Astrocyte (in vitro differentiated cells and primary cell): Measurements from ENCODE around the gene SRSF12. TPM values are rescaled to one million over a fixed set of nuclear protein-coding genes. Genes with fewer than 3 reads are reported as not detected.

Source experiments
- DNase-seq: peaks from one replicate; pipeline ENCODE4 v3.0.0-alpha.2; 2010; ENCODE audit warnings: low read depth
- FAIRE-seq: peaks from 2 replicates; lab custom pipeline; 2011; peaks lifted over from hg19 to GRCh38; lab: Jason Lieb, UNC
- H2AFZ ChIP-seq: 2 replicates; pipeline ENCODE4 v1.6.0; 2012; ENCODE audit warnings: low read depth, low read length, inconsistent platforms
- H3K27ac ChIP-seq: 2 replicates; pipeline ENCODE4 v1.5.1; 2011; ENCODE audit warnings: low read depth, low read length, inconsistent platforms
- H3K27me3 ChIP-seq: 2 replicates; pipeline ENCODE4 v1.6.0; 2011; ENCODE audit warnings: low read length, inconsistent platforms; ENCODE audit not compliant: insufficient read depth
- H3K36me3 ChIP-seq: 2 replicates; pipeline ENCODE4 v1.5.1; 2011; ENCODE audit warnings: low read length, inconsistent platforms; ENCODE audit not compliant: insufficient read depth
- H3K4me1 ChIP-seq: 2 replicates; pipeline ENCODE4 v1.5.1; 2011; ENCODE audit warnings: low read length, inconsistent platforms; ENCODE audit not compliant: insufficient read depth
- H3K4me2 ChIP-seq: 2 replicates; pipeline ENCODE4 v1.6.0; 2012; ENCODE audit warnings: low read length, inconsistent platforms
- H3K4me3 ChIP-seq: 2 replicates; pipeline ENCODE4 v1.5.1; 2011; ENCODE audit warnings: low read depth, mild to moderate bottlenecking, low read length, inconsistent platforms; ENCODE audit not compliant: insufficient read depth
- H3K79me2 ChIP-seq: 2 replicates; pipeline ENCODE4 v1.6.0; 2012; ENCODE audit warnings: mild to moderate bottlenecking, low read length, inconsistent platforms; ENCODE audit not compliant: insufficient read depth
- H3K9ac ChIP-seq: 2 replicates; pipeline ENCODE4 v1.6.0; 2012; ENCODE audit warnings: mild to moderate bottlenecking, low read length, inconsistent platforms
- H3K9me3 ChIP-seq: 2 replicates; pipeline ENCODE4 v1.5.1; 2012; ENCODE audit warnings: low read depth, mild to moderate bottlenecking, low read length, inconsistent platforms; ENCODE audit not compliant: insufficient read depth
- H4K20me1 ChIP-seq: 2 replicates; pipeline ENCODE4 v1.6.0; 2012; ENCODE audit warnings: low read length, inconsistent platforms; ENCODE audit not compliant: insufficient read depth
- H3K27ac Mint-ChIP-seq: one replicate; pipeline ENCODE4 v1.8.0; 2021; ENCODE audit warnings: mild to moderate bottlenecking, mixed read lengths; ENCODE audit not compliant: unreplicated experiment
- H3K27me3 Mint-ChIP-seq: one replicate; pipeline ENCODE4 v1.8.0; 2021; ENCODE audit warnings: low read depth, mixed read lengths; ENCODE audit not compliant: unreplicated experiment
- H3K36me3 Mint-ChIP-seq: one replicate; pipeline ENCODE4 v1.8.0; 2021; ENCODE audit warnings: low read depth, mixed read lengths; ENCODE audit not compliant: unreplicated experiment
- H3K4me1 Mint-ChIP-seq: one replicate; pipeline ENCODE4 v1.8.0; 2021; ENCODE audit warnings: low read depth, mixed read lengths; ENCODE audit not compliant: unreplicated experiment
- H3K4me3 Mint-ChIP-seq: one replicate; pipeline ENCODE4 v1.8.0; 2021; ENCODE audit warnings: mild to moderate bottlenecking, moderate library complexity, mixed read lengths; ENCODE audit not compliant: unreplicated experiment
- H3K9me3 Mint-ChIP-seq: one replicate; pipeline ENCODE4 v1.8.0; 2021; ENCODE audit warnings: mild to moderate bottlenecking, mixed read lengths; ENCODE audit not compliant: unreplicated experiment
- CTCF ChIP-seq: IDR thresholded peaks from 2 replicates; pipeline ENCODE4 v1.5.1; 2011; ENCODE audit warnings: low read depth, mild to moderate bottlenecking, inconsistent platforms, low read length, moderate library complexity; ENCODE audit not compliant: insufficient read depth
- EZH2 ChIP-seq: IDR thresholded peaks from 2 replicates; pipeline ENCODE4 v1.6.1; 2012; ENCODE audit warnings: mild to moderate bottlenecking, low read length, inconsistent platforms; ENCODE audit not compliant: insufficient read depth
- total RNA-seq: library from RNA; stranded (reverse); gene quantifications from 2 replicates; pipeline ENCODE4 v1.2.1, GENCODE V29; 2021

SRSF12 gene
- total RNA-seq, 1 donor from 2014 or later: 9.2 TPM

GRCh38 chr6:89122625-89123024 lies 4.8 kb upstream of the SRSF12 start:
- H4K20me1 ChIP-seq: no peaks in the 10 kb centered on the region
- H3K36me3 Mint-ChIP-seq: no peaks in the 10 kb centered on the region
- H3K27ac Mint-ChIP-seq: no peak overlapping the region
- H3K4me2 ChIP-seq: no peak overlapping the region
- DNase-seq (no peak), FAIRE-seq (no peak)
- H3K4me3 Mint-ChIP-seq: no peak overlapping the region
- no peaks in the 10 kb centered on the region for H3K79me2 ChIP-seq
- no peak overlapping the region for H2AFZ ChIP-seq
- H3K36me3 ChIP-seq: no peaks in the 10 kb centered on the region
- no peaks in the 10 kb centered on the region for H3K4me1 ChIP-seq
- H3K27me3 ChIP-seq: no peaks in the 10 kb centered on the region
- H3K4me3 ChIP-seq: no peak overlapping the region
- TF ChIP-seq EZH2 (no peak), CTCF (peak; percentile 45)
- H3K9ac ChIP-seq: no peak overlapping the region
- H3K27ac ChIP-seq: no peak overlapping the region
- H3K27me3 Mint-ChIP-seq: no peaks in the 10 kb centered on the region
- H3K9me3 Mint-ChIP-seq: no peaks in the 10 kb centered on the region
- H3K9me3 ChIP-seq: no peaks in the 10 kb centered on the region
- H3K4me1 Mint-ChIP-seq: peaks cover 4% of the 10 kb centered on the region

GRCh38 chr6:89121934-89122333 lies 4.1 kb upstream of the SRSF12 start:
- Mint-ChIP-seq H3K36me3 (no peaks in the 10 kb centered on the region), H3K27ac (peak overlapping the region; percentile 24), H3K27me3 (no peaks in the 10 kb centered on the region), H3K9me3 (no peaks in the 10 kb centered on the region), H3K4me3 (no peak overlapping the region), H3K4me1 (peaks cover 4% of the 10 kb centered on the region)
- Histone ChIP-seq H4K20me1 (no peaks in the 10 kb centered on the region), H3K4me1 (peaks cover 4% of the 10 kb centered on the region), H3K79me2 (no peaks in the 10 kb centered on the region), H3K27ac (no peak overlapping the region), H3K9me3 (no peaks in the 10 kb centered on the region), H3K9ac (no peak overlapping the region), H3K27me3 (no peaks in the 10 kb centered on the region), H3K4me2 (no peak overlapping the region), H3K36me3 (no peaks in the 10 kb centered on the region), H3K4me3 (no peak overlapping the region), H2AFZ (no peak overlapping the region)
- TF ChIP-seq CTCF: no peak
- TF ChIP-seq EZH2: no peak
- FAIRE-seq (no peak), DNase-seq (no peak)

- H3K79me2 ChIP-seq: no peaks in the 10 kb centered on the region
- H2AFZ ChIP-seq: no peak overlapping the region
- peak; percentile 31 for DNase-seq
- H3K9me3 Mint-ChIP-seq: no peaks in the 10 kb centered on the region
- TF ChIP-seq EZH2: no peak
- TF ChIP-seq CTCF: no peak
- peaks cover 5% of the 10 kb centered on the region for H3K4me1 Mint-ChIP-seq
- H4K20me1 ChIP-seq: no peaks in the 10 kb centered on the region
- no peaks in the 10 kb centered on the region for H3K36me3 ChIP-seq
- H3K27me3 Mint-ChIP-seq: no peaks in the 10 kb centered on the region
- H3K36me3 Mint-ChIP-seq: no peaks in the 10 kb centered on the region
- H3K4me1 ChIP-seq: peaks cover 4% of the 10 kb centered on the region
- H3K4me2 ChIP-seq: no peak overlapping the region
- H3K4me3 Mint-ChIP-seq: no peak overlapping the region
- H3K27me3 ChIP-seq: no peaks in the 10 kb centered on the region
- no peak overlapping the region for H3K4me3 ChIP-seq
- no peak overlapping the region for H3K9ac ChIP-seq
- no peak for FAIRE-seq
- H3K27ac Mint-ChIP-seq: no peak overlapping the region
- H3K27ac ChIP-seq: no peak overlapping the region
- no peaks in the 10 kb centered on the region for H3K9me3 ChIP-seq
These were observed 2.5 kb upstream of the SRSF12 start for GRCh38 chr6:89120371-89120770.
